A549 (cell line): Measurements from ENCODE around the gene CIITA. TPM values are rescaled to one million over a fixed set of nuclear protein-coding genes. Genes with fewer than 3 reads are reported as not detected.

ENCODE experiments used
- ATAC-seq, 2 experiments: fragments of 200-7000 bp in 1 of 2; fragments of >200 bp in 1 of 2; cut with Nextera tagmentation in 1 of 2; cut with Tn5 transposase in 1 of 2; 3 replicates each; pipeline versions ENCODE4 v1.8.0 to v1.9.1; 2018 to 2020; ENCODE audit warnings: mild to moderate bottlenecking in 1 of 2, moderate library complexity in 1 of 2
- CTCF ChIA-PET: fragments of 300-600 bp; sonication (Branson Sonifier 250); formaldehyde crosslinking; extraction: SDS; loops from one replicate; lab custom pipeline; 2021; ENCODE audit warnings: antibody characterized with exemption, inconsistent platforms; lab: Yijun Ruan, JAX
- POLR2A ChIA-PET: fragments of 350-600 bp; formaldehyde crosslinking; extraction: SDS; loops from one replicate; lab custom pipeline; 2021; ENCODE audit warnings: antibody characterized with exemption, inconsistent platforms; lab: Yijun Ruan, JAX
- DNase-seq, 2 experiments: peaks; one replicate each; pipeline versions ENCODE4 v3.0.0 to v3.0.0-alpha.2; 2011 to 2016; ENCODE audit warnings: low read depth in 1 of 2, low spot score in 1 of 2
- FAIRE-seq: peaks from 2 replicates; lab custom pipeline; 2011; peaks lifted over from hg19 to GRCh38; lab: Jason Lieb, UNC
- H3K27ac ChIP-seq, 2 experiments: fragments of >200 bp; sonication (Bioruptor Twin); formaldehyde crosslinking; 3 replicates each; pipeline ENCODE4 v1.5.1; 2016 to 2017
- H3K4me1 ChIP-seq: fragments of >200 bp; sonication (Bioruptor Twin); formaldehyde crosslinking; 3 replicates; pipeline ENCODE4 v1.6.1; 2016
- H3K4me2 ChIP-seq: fragments of >200 bp; sonication (Bioruptor Twin); formaldehyde crosslinking; 3 replicates; pipeline ENCODE4 v1.6.1; 2016
- H3K4me3 ChIP-seq: fragments of >200 bp; sonication (Bioruptor Twin); formaldehyde crosslinking; 3 replicates; pipeline ENCODE4 v1.5.1; 2016
- H3K9me3 ChIP-seq: fragments of >200 bp; sonication (Bioruptor Twin); formaldehyde crosslinking; 3 replicates; pipeline ENCODE4 v1.6.1; 2016
- CEBPB ChIP-seq, 2 experiments: fragments of >200 bp in 1 of 2; sonication (Bioruptor Twin) in 1 of 2; formaldehyde crosslinking in 1 of 2; IDR thresholded peaks; 2 replicates each; pipeline ENCODE4 v1.6.1; 2012 to 2016
- CHD4 ChIP-seq: fragments of 200-600 bp; sonication (generic); IDR thresholded peaks from 2 replicates; pipeline ENCODE4 v1.6.1; 2016; ENCODE audit warnings: antibody characterized with exemption, mild to moderate bottlenecking, borderline replicate concordance
- EHF ChIP-seq: fragments of 250-450 bp; sonication (Bioruptor Pico); IDR thresholded peaks from 2 replicates; pipeline ENCODE4 v1.5.0; 2020; ENCODE audit warnings: mild to moderate bottlenecking
- EHMT2 ChIP-seq: fragments of 200-600 bp; sonication (generic); IDR thresholded peaks from 2 replicates; pipeline ENCODE4 v1.6.1; 2016; ENCODE audit warnings: antibody characterized with exemption, low read depth, mild to moderate bottlenecking, moderate library complexity
- ELK1 ChIP-seq: fragments of 150-350 bp; IDR thresholded peaks from 2 replicates; pipeline ENCODE4 v1.6.1; 2014; ENCODE audit warnings: low read depth, mild to moderate bottlenecking, low read length
- EP300 ChIP-seq, 2 experiments: fragments of >200 bp; sonication (Bioruptor Twin); formaldehyde crosslinking; IDR thresholded peaks; 2 replicates in 1 of 2; 3 replicates in 1 of 2; pipeline ENCODE4 v1.6.1; 2016 to 2017
- ESRRA ChIP-seq: fragments of 150-350 bp; IDR thresholded peaks from 2 replicates; pipeline ENCODE4 v1.6.1; 2014; ENCODE audit warnings: mild to moderate bottlenecking, low read length, borderline replicate concordance
- FOXS1 ChIP-seq: fragments of 250-450 bp; sonication (Bioruptor Pico); IDR thresholded peaks from 2 replicates; pipeline ENCODE4 v1.5.0; 2020; ENCODE audit warnings: mild to moderate bottlenecking, moderate library complexity
- GATA3 ChIP-seq: IDR thresholded peaks from 2 replicates; pipeline ENCODE4 v1.6.1; 2012; ENCODE audit warnings: borderline replicate concordance
- HDAC2 ChIP-seq: fragments of 200-600 bp; sonication (generic); IDR thresholded peaks from 2 replicates; pipeline ENCODE4 v1.6.1; 2016
- HOXA7 ChIP-seq: fragments of 250-450 bp; sonication (Bioruptor Pico); IDR thresholded peaks from 2 replicates; pipeline ENCODE4 v1.5.0; 2020; ENCODE audit warnings: mild to moderate bottlenecking, moderate library complexity
- JUN ChIP-seq, 2 experiments: fragments of >200 bp; sonication (Bioruptor Twin); formaldehyde crosslinking; IDR thresholded peaks; 2 replicates in 1 of 2; 3 replicates in 1 of 2; pipeline ENCODE4 v1.6.1; 2016 to 2017
- NFE2L2 ChIP-seq: fragments of 150-350 bp; conservative IDR thresholded peaks from 2 replicates; pipeline ENCODE4 v1.6.1; 2014; ENCODE audit warnings: low read length
- PBX3 ChIP-seq: IDR thresholded peaks from 2 replicates; pipeline ENCODE4 v1.6.1; 2012
- RAD21 ChIP-seq, 2 experiments: fragments of >200 bp in 1 of 2; sonication (Bioruptor Twin) in 1 of 2; formaldehyde crosslinking in 1 of 2; IDR thresholded peaks in 1 of 2; conservative IDR thresholded peaks in 1 of 2; 2 replicates in 1 of 2; 3 replicates in 1 of 2; pipeline ENCODE4 v1.6.1; 2012 to 2018; ENCODE audit warnings: inconsistent platforms in 1 of 2
- RCOR1 ChIP-seq: fragments of 150-350 bp; IDR thresholded peaks from 2 replicates; pipeline ENCODE4 v1.6.1; 2014; ENCODE audit warnings: antibody characterized with exemption, low read length, low read depth
- RFX5 ChIP-seq: fragments of 450-650 bp; IDR thresholded peaks from 2 replicates; pipeline ENCODE4 v1.7.1; 2014; ENCODE audit warnings: antibody characterized with exemption, mild to moderate bottlenecking, moderate library complexity
- RNF2 ChIP-seq: fragments of 200-600 bp; sonication (generic); IDR thresholded peaks from 2 replicates; pipeline ENCODE4 v1.6.1; 2016; ENCODE audit warnings: low read depth, mild to moderate bottlenecking, antibody characterized with exemption, moderate library complexity, borderline replicate concordance
- SMC3 ChIP-seq: fragments of >200 bp; sonication (Bioruptor Twin); formaldehyde crosslinking; IDR thresholded peaks from 3 replicates; pipeline ENCODE4 v1.6.1; 2018; ENCODE audit warnings: inconsistent platforms
- SREBF2 ChIP-seq: fragments of 450-650 bp; IDR thresholded peaks from 2 replicates; pipeline ENCODE4 v1.6.1; 2014; ENCODE audit warnings: mild to moderate bottlenecking, moderate library complexity
- TP53 ChIP-seq: fragments of 250-450 bp; sonication (Bioruptor Pico); IDR thresholded peaks from 2 replicates; pipeline ENCODE4 v1.5.0; 2021; ENCODE audit warnings: mild to moderate bottlenecking, moderate library complexity
- USF2 ChIP-seq: fragments of 450-650 bp; IDR thresholded peaks from 2 replicates; pipeline ENCODE4 v1.6.1; 2014; ENCODE audit warnings: antibody characterized with exemption
- ZNF302 ChIP-seq: fragments of 250-450 bp; sonication (Bioruptor Pico); IDR thresholded peaks from 2 replicates; pipeline ENCODE4 v1.9.0; 2021; ENCODE audit warnings: inconsistent platforms, mild to moderate bottlenecking, moderate library complexity
- WGBS: methylation state at CpG from one replicate; pipeline ENCODE4 v1.1.6; 2017; ENCODE audit errors: missing lambda C conversion rate; 5-methylcytosine and 5-hydroxymethylcytosine counted together
- polyA plus RNA-seq, 4 experiments: library from polyadenylated mRNA; depleted of rRNA in 3 of 4; stranded (reverse); fragments of >200 nt; fragmentation: RNase III in 1 of 4; extraction: RNeasy Plus Mini Kit Qiagen cat#74134 plus additional on column Dnase treatment in 1 of 4; gene quantifications; 2 replicates in 3 of 4; 3 replicates in 1 of 4; pipeline ENCODE4 v1.2.3, GENCODE V29; 2011 to 2017

Gene CIITA
- polyA plus RNA-seq, 2 of the 4 experiments (the other 2 are of a cell fraction), result 0.06 TPM; not detected in 1

- H3K4me1 ChIP-seq, result peaks cover 21% of the 10 kb centered on the region; the same call in 2 of the 3 replicates
- ChIA-PET POLR2A (no interaction called here), CTCF (interaction anchor here (0.9 to 12.2 kb wide), 6 partner anchors 16 to 765 kb away, joined by 3 to 284 read pairs (median 8); partner anchors contain the start of gene SOCS1)
- peak in 1 of 2 experiments; percentile 42 for DNase-seq
- no peak overlapping the region for H3K4me2 ChIP-seq
- no peaks in the 10 kb centered on the region for H3K9me3 ChIP-seq
- TF ChIP-seq RAD21 (conservative IDR thresholded peaks at IDR 0.05 in 1 of 2, IDR thresholded peaks at IDR 0.05 in 1 of 2) (no peak), SMC3 (no peak), EP300 (IDR thresholded peaks at IDR 0.05) (no peak), HOXA7 (CRISPR knock-in tag) (no peak), ESRRA (no peak), TP53 (CRISPR knock-in tag) (no peak), SREBF2 (no peak), ZNF302 (CRISPR knock-in tag) (no peak), RCOR1 (no peak), EHMT2 (no peak), RFX5 (no peak), CEBPB (IDR thresholded peaks at IDR 0.05) (no peak), RNF2 (no peak), NFE2L2 (no peak), USF2 (no peak), FOXS1 (CRISPR knock-in tag) (no peak), EHF (CRISPR knock-in tag) (no peak)
- FAIRE-seq, result no peak
- H3K4me3 ChIP-seq, result no peak overlapping the region
- no peak overlapping the region for H3K27ac ChIP-seq
- ATAC-seq, result peak; percentile 24 to 65; a peak in 3 of 6 replicates
- WGBS, result 76% methylated on average over 7 of the region's 7 CpGs
Observed at GRCh38 chr16:10949424-10949970, 72.5 kb downstream of the CIITA start.

GRCh38 chr16:10950393-10950792, 73.4 kb downstream of the CIITA start:
- DNase-seq (no peak), ATAC-seq (0 out of 6 replicates have a peak, but pooled peaks of 1 of the 2 experiments have one; percentile 3), FAIRE-seq (no peak)
- Histone ChIP-seq H3K9me3 (no peaks in the 10 kb centered on the region), H3K4me2 (no peak overlapping the region), H3K4me3 (no peak overlapping the region), H3K27ac (no peak overlapping the region), H3K4me1 (peaks cover 17% of the 10 kb centered on the region; the same call in 2 of the 3 replicates)
- TF ChIP-seq ZNF302 (CRISPR knock-in tag), result no peak
- TF ChIP-seq CHD4, result no peak
- no peak for TF ChIP-seq ESRRA
- no peak for TF ChIP-seq JUN (IDR thresholded peaks at IDR 0.05)
- no peak for TF ChIP-seq EHF (CRISPR knock-in tag)
- TF ChIP-seq ELK1, result no peak
- no peak for TF ChIP-seq SREBF2
- TF ChIP-seq PBX3, result no peak
- no peak for TF ChIP-seq GATA3
- TF ChIP-seq HDAC2, result no peak
- no peak for TF ChIP-seq SMC3
- TF ChIP-seq EHMT2, result no peak
- TF ChIP-seq RCOR1, result no peak
- ChIA-PET CTCF (interaction anchor here (1.0 to 12.2 kb wide), 4 partner anchors 15 to 764 kb away, joined by 3 to 284 read pairs (median 22); partner anchors contain the start of gene SOCS1), POLR2A (interaction anchor here (1.7 kb wide), 1 partner anchor 305 kb away, joined by 7 read pairs; the partner anchor contains the start of gene SOCS1)
- 70% methylated on average over 5 of the region's 5 CpGs for WGBS
